IMR-90 (cell line): Measurements from ENCODE around the gene ATG12. TPM values are rescaled to one million over a fixed set of nuclear protein-coding genes. Genes with fewer than 3 reads are reported as not detected.

Experiments used
- ATAC-seq: fragments of 200-7000 bp; cut with Tn5 transposase; 2 replicates; pipeline ENCODE4 v1.9.1; 2020; ENCODE audit warnings: low read depth, mild to moderate bottlenecking, moderate library complexity
- BruUV-seq: library from RNA; stranded (reverse); fragments of 400-500 nt; replicated peaks from 2 replicates; lab custom pipeline; 2021; lab: Mats Ljungman, UMichigan
- CTCF ChIA-PET: fragments of 300-600 bp; formaldehyde crosslinking; extraction: SDS; loops from one replicate; lab custom pipeline; 2021; ENCODE audit warnings: antibody characterized with exemption; lab: Yijun Ruan, JAX
- POLR2A ChIA-PET: fragments of 300-600 bp; sonication (Branson Sonifier 250); formaldehyde crosslinking; loops from one replicate; lab custom pipeline; 2022; ENCODE audit warnings: antibody characterized with exemption; ENCODE audit not compliant: unreplicated experiment; lab: Charles Lee
- DNase-seq: peaks from one replicate; pipeline ENCODE4 v3.0.0; 2013
- H2AFZ ChIP-seq: replicated peaks from 2 replicates; pipeline ENCODE3; 2013; ENCODE audit warnings: low read length, mild to moderate bottlenecking; ENCODE audit not compliant: poor library complexity
- H2AK5ac ChIP-seq: 2 replicates; pipeline ENCODE4 v1.6.1; 2013; ENCODE audit warnings: low read depth, low read length, inconsistent platforms
- H2AK9ac ChIP-seq: replicated peaks from 2 replicates; pipeline ENCODE3; 2013; ENCODE audit warnings: mild to moderate bottlenecking, low read depth, low read length, moderate library complexity; ENCODE audit not compliant: poor library complexity
- H2BK120ac ChIP-seq: 2 replicates; pipeline ENCODE4 v1.6.1; 2013; ENCODE audit warnings: low read depth, low read length, inconsistent platforms
- H2BK15ac ChIP-seq: 3 replicates; pipeline ENCODE4 v1.6.1; 2013; ENCODE audit warnings: low read depth, low read length, inconsistent platforms
- H2BK20ac ChIP-seq: 2 replicates; pipeline ENCODE4 v1.6.1; 2013; ENCODE audit warnings: low read depth, mild to moderate bottlenecking, inconsistent platforms, low read length, moderate library complexity
- H2BK5ac ChIP-seq: 2 replicates; pipeline ENCODE4 v1.6.1; 2013; ENCODE audit warnings: mild to moderate bottlenecking, low read depth, low read length, inconsistent platforms; ENCODE audit not compliant: poor library complexity, severe bottlenecking
- H3K14ac ChIP-seq: replicated peaks from 2 replicates; pipeline ENCODE4 v1.6.1; 2013; ENCODE audit warnings: low read depth, low read length, inconsistent platforms
- H3K18ac ChIP-seq: 2 replicates; pipeline ENCODE4 v1.6.1; 2013; ENCODE audit warnings: low read depth, low read length, control low read depth
- H3K23ac ChIP-seq: 2 replicates; pipeline ENCODE4 v1.6.1; 2013; ENCODE audit warnings: low read depth, low read length, inconsistent platforms
- H3K27ac ChIP-seq: 2 replicates; pipeline ENCODE4 v1.5.1; 2013; ENCODE audit warnings: mild to moderate bottlenecking, control low read depth, low read length; ENCODE audit not compliant: insufficient read depth
- H3K27me3 ChIP-seq: 2 replicates; pipeline ENCODE4 v1.6.1; 2013; ENCODE audit warnings: low read length; ENCODE audit not compliant: control insufficient read depth, insufficient read depth
- H3K36me3 ChIP-seq: 2 replicates; pipeline ENCODE4 v1.6.1; 2013; ENCODE audit warnings: low read length, mixed read lengths; ENCODE audit not compliant: control insufficient read depth, insufficient read depth
- H3K4ac ChIP-seq: 2 replicates; pipeline ENCODE4 v1.6.1; 2013; ENCODE audit warnings: low read depth, low read length, inconsistent platforms
- H3K4me1 ChIP-seq: 2 replicates; pipeline ENCODE4 v1.6.1; 2013; ENCODE audit warnings: low read length, mixed read lengths; ENCODE audit not compliant: control insufficient read depth, insufficient read depth
- H3K4me2 ChIP-seq: 2 replicates; pipeline ENCODE4 v1.6.1; 2013; ENCODE audit warnings: low read depth, mild to moderate bottlenecking, control low read depth, low read length, moderate library complexity
- H3K4me3 ChIP-seq: 2 replicates; pipeline ENCODE4 v1.5.1; 2013; ENCODE audit warnings: low read depth, mild to moderate bottlenecking, control low read depth, low read length, moderate library complexity; ENCODE audit not compliant: insufficient read depth
- H3K56ac ChIP-seq: 2 replicates; pipeline ENCODE4 v1.6.1; 2013; ENCODE audit warnings: low read length, inconsistent platforms; ENCODE audit not compliant: insufficient read depth; ENCODE audit errors: extremely low read depth
- H3K79me1 ChIP-seq, 2 experiments: 2 replicates each; pipeline ENCODE4 v1.6.1; 2013; ENCODE audit warnings: low read length in 2 of 2, inconsistent platforms in 1 of 2, low read depth in 1 of 2
- H3K9ac ChIP-seq: 2 replicates; pipeline ENCODE4 v1.6.1; 2013; ENCODE audit warnings: low read depth, low read length, control low read depth
- H3K9me1 ChIP-seq: 2 replicates; pipeline ENCODE4 v1.6.1; 2013; ENCODE audit warnings: low read length, inconsistent platforms; ENCODE audit not compliant: insufficient read depth
- H3K9me3 ChIP-seq: 2 replicates; pipeline ENCODE4 v1.6.1; 2013; ENCODE audit warnings: low read length; ENCODE audit not compliant: control insufficient read depth, insufficient read depth
- H4K20me1 ChIP-seq: 2 replicates; pipeline ENCODE4 v1.6.1; 2013; ENCODE audit warnings: low read length, inconsistent platforms; ENCODE audit not compliant: insufficient read depth
- H4K5ac ChIP-seq: 2 replicates; pipeline ENCODE4 v1.6.1; 2013; ENCODE audit warnings: mild to moderate bottlenecking, low read depth, low read length, control low read depth
- H4K8ac ChIP-seq, 2 experiments: 2 replicates each; pipeline ENCODE4 v1.6.1; 2013; ENCODE audit warnings: low read depth in 2 of 2, low read length in 2 of 2, control low read depth in 1 of 2, inconsistent platforms in 1 of 2
- H4K91ac ChIP-seq: 2 replicates; pipeline ENCODE4 v1.6.1; 2013; ENCODE audit warnings: low read depth, low read length, inconsistent platforms; ENCODE audit not compliant: insufficient read depth
- CHD1 ChIP-seq: IDR thresholded peaks from 2 replicates; pipeline ENCODE4 v1.6.1; 2012; ENCODE audit warnings: low read depth, low read length, improper control_type of control experiment
- dilution Hi-C: fragments of 300-500 bp; cut with HindIII; formaldehyde crosslinking; loops from one replicate; pipeline ENCODE4 v1.14.3; 2018; ENCODE audit warnings: low sequenced_read_pairs; ENCODE audit not compliant: unreplicated experiment
- in situ Hi-C: fragments of 300-500 bp; cut with MboI; formaldehyde crosslinking; loops from 3 replicates; pipeline ENCODE4 v1.14.3; 2019; ENCODE audit warnings: low sequenced_read_pairs, inconsistent platforms, mixed read lengths
- intact Hi-C: fragments of 100-400 bp; cut with micrococcal nuclease; formaldehyde crosslinking; loops from 2 replicates; pipeline ENCODE4 v1.10.0; 2022
- polyA plus RNA-seq, 3 experiments: library from polyadenylated mRNA; depleted of rRNA; stranded (reverse); fragments of >200 nt; gene quantifications; 2 replicates each; pipeline ENCODE4 v1.2.3, GENCODE V29; 2012; ENCODE audit warnings: low replicate concordance in 1 of 3
- total RNA-seq: library from RNA; depleted of rRNA; stranded (reverse); fragments of >200 nt; gene quantifications from 2 replicates; pipeline ENCODE4 v1.2.3, GENCODE V29; 2012

Gene ATG12
- total and polyA plus RNA-seq, 2 of the 4 experiments (the other 2 are of a cell fraction), result 68.0 to 95.7 TPM

DNA sequence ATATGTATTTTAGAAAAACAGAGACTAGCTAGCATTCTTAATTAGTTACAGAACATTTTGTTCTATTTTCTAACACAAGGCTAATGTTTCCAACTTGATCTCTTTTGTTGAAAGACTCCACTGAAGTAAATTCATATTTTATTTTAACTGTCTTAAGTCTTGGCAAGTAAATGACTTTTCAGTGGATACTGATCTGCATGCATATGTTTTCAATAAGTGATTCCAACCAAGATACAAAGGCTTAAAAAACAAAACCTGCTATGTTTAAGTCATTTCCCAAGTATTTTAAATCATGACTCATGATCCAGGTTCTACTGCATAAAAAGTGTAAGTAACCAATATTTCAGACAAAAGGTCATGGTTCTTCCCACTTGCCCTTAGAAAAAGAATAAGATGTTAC, 30.6 kb downstream of the ATG12 start:
- Histone ChIP-seq H3K36me3 (no peaks in the 10 kb centered on the region), H2AFZ (no peak overlapping the region), H4K8ac (no peak overlapping the region), H3K27me3 (peaks cover 19% of the 10 kb centered on the region), H3K9me3 (no peaks in the 10 kb centered on the region), H3K23ac (no peak overlapping the region), H2AK5ac (no peak overlapping the region), H2BK20ac (no peak overlapping the region), H3K27ac (no peak overlapping the region), H3K18ac (no peak overlapping the region), H4K5ac (no peak overlapping the region), H3K4me1 (no peaks in the 10 kb centered on the region; the same call in 1 of the 2 replicates), H2BK5ac (no peak overlapping the region), H3K56ac (no peak overlapping the region), H3K79me1 (no peaks in the 10 kb centered on the region), H2AK9ac (no peak overlapping the region), H2BK120ac (no peak overlapping the region), H3K4ac (no peak overlapping the region), H3K9ac (no peak overlapping the region), H4K91ac (no peak overlapping the region), H4K20me1 (no peaks in the 10 kb centered on the region), H3K4me3 (no peak overlapping the region), H3K14ac (no peak overlapping the region), H2BK15ac (no peak overlapping the region), H3K4me2 (no peak overlapping the region), H3K9me1 (no peaks in the 10 kb centered on the region)
- ATAC-seq (no peak), DNase-seq (peak; percentile 60)
- CTCF ChIA-PET, result interaction anchor here (0.6 kb wide), 1 partner anchor 423 kb away, joined by 3 read pairs; no protein-coding TSS in a partner anchor
- POLR2A ChIA-PET, result no interaction called here
- TF ChIP-seq CHD1, result no peak
- in situ Hi-C loops (loop anchor here (10.0 kb wide), 1 partner anchor 166 kb away; no protein-coding TSS in a partner anchor), dilution Hi-C loops (no loop called here), intact Hi-C loops (no loop called here)
- BruUV-seq, result no TSS peak
